Left lobe of liver (tissue), 2 donors: ENCODE data around the gene TNFRSF14. TPM values are rescaled to one million over a fixed set of nuclear protein-coding genes. Genes with fewer than 3 reads are reported as not detected.

Source experiments
- ATAC-seq: fragments of 200-7000 bp; cut with Tn5 transposase; one replicate; pipeline ENCODE4 v1.9.1; 2020; ENCODE audit warnings: mild to moderate bottlenecking, moderate library complexity
- DNase-seq: peaks from one replicate; pipeline ENCODE4 v3.0.0-alpha.2; 2020; ENCODE audit warnings: low spot score
- total RNA-seq: library from RNA; stranded (reverse); gene quantifications from one replicate; pipeline ENCODE4 v1.2.1, GENCODE V29; 2021
- donor health status: DM: no; HTN: no; CAD: no; lungs with moderate emphysema.
- donor health status: DM: no; HTN: yes; CAD: no.

The TNFRSF14 gene
- 48.7 TPM for total RNA-seq

DNA sequence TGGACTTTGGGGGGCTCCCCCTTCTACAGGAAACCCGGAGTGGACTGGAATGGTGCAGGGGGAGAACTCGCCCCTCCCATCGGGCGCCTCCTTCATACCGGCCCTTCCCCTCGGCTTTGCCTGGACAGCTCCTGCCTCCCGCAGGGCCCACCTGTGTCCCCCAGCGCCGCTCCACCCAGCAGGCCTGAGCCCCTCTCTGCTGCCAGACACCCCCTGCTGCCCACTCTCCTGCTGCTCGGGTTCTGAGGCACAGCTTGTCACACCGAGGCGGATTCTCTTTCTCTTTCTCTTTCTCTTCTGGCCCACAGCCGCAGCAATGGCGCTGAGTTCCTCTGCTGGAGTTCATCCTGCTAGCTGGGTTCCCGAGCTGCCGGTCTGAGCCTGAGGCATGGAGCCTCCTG lies at the start of gene TNFRSF14:
Gene TNFRSF14 (plus strand): TSS at position 95 of the 401 bp plus-strand sequence. CDS start 294 bp downstream, at position 389.
- no peak for DNase-seq
- peak; percentile 63 for ATAC-seq

DNA sequence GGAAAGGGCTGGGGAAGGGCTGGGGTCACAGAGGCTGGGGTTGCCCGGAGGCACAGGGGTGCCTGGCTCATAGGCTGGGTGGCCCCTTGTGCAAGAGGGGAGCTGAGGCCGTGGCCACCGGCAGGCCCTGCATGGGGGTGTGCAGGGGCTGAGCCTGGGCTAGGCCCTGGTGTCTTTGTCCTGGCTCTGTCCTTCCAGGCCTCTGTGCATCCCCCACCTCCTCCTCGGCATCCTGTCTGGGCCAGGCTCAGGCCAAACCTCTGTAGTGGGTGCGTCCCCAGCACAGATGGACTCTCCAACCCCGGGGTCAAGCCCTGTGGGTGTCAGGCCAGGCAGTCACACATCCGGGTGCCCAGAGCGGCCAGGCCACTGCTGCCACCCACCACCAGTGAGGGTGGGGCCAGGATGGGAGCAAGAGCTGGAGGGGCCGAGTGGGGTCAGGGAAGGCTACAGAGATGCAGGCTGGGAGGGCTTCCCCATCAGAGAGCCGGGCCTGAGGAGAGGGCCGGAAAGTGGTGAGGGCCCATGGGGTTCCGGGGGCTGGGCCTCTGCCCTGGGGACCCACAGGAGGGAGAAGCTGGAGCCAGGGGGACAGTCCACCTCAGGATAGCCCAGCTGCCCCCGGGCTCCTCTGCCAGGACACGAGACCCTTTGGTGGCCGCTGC lies 49.1 kb upstream of the TNFRSF14 start:
- DNase-seq (no peak), ATAC-seq (peak; percentile 45)

DNA sequence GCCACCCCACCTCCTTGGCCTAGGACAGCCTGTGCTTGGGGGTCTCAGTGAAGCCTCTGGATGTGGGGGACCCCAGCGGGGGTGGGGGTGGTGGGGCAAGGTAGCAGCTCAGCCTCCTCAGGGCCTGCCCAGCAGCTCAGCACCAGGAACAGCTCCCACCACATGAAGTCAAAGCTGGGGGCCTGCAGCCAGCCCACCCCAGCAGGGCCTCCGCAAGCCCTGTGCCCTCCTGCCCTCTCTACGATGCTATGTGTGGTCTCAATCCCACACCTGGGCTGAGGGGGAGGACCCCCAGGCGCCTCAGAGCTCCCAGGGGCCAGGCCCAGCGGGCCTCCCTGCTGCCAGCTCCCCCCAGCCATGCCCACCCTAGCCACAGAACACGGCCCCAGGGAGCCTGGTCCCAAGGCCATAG lies 48.4 kb upstream of the TNFRSF14 start:
- DNase-seq (no peak), ATAC-seq (no peak)

DNA sequence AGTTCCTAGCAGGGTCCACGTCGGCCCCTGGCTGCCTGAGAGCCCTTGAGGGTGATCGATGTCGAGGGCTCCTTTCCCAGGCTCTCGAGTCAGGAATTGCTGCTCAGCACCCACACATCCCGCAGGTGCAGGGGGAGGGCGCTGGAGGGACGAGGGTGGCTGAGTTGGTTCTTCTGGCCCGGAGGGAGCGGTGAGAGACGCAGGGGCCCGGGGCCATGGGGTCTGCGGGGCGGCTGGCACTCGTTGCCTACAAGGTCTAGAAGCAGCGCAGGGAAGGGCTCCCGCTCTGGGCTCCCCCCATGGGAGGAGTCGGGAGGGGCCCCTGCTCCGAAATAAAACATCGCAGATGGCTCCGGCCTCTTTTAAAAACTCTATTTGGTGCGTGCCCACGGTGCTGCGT lies 48.0 kb upstream of the TNFRSF14 start:
- DNase-seq = no peak
- no peak for ATAC-seq

DNA sequence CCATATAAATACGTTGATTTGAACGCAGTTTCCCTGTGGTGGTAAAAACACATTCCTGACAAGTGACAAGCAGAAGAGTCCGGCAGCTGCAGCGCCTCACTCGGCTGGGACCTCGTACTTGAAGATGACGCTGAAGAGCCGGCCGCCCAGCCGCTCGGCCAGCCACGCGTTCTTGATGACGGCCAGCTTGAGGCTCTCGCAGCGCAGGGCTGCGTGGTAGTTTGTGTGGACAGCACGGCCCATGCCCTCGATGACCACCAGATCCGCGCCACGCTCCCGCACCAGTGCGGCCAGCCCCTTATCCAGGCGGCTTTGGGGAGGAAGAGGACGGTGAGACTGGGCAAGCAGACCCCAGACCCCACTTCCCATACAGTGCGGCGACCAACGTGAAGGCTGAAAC lies 47.4 kb upstream of the TNFRSF14 start:
- no peak for DNase-seq
- ATAC-seq = no peak

DNA sequence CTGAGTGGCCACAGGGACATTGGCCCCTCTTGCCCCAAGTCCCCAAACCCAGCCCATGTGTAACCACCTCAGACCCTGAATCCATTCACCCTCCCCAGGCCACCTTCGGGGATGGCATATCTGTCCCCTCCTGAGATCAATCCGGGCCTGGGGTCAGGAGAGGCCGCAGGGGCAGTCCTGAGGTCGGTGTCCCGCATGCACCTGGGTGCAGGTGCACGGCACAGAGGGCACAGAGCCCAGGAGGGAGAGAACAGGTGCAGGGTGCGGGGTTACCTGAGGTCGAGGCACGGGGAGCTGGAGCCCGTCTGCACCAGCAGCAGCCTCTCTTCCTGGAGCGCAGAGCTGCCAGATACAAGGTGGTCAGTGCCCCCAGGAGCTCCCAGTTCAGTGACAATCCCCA lies 46.6 kb upstream of the TNFRSF14 start:
- ATAC-seq = peak; percentile 47
- peak; percentile 56 for DNase-seq

DNA sequence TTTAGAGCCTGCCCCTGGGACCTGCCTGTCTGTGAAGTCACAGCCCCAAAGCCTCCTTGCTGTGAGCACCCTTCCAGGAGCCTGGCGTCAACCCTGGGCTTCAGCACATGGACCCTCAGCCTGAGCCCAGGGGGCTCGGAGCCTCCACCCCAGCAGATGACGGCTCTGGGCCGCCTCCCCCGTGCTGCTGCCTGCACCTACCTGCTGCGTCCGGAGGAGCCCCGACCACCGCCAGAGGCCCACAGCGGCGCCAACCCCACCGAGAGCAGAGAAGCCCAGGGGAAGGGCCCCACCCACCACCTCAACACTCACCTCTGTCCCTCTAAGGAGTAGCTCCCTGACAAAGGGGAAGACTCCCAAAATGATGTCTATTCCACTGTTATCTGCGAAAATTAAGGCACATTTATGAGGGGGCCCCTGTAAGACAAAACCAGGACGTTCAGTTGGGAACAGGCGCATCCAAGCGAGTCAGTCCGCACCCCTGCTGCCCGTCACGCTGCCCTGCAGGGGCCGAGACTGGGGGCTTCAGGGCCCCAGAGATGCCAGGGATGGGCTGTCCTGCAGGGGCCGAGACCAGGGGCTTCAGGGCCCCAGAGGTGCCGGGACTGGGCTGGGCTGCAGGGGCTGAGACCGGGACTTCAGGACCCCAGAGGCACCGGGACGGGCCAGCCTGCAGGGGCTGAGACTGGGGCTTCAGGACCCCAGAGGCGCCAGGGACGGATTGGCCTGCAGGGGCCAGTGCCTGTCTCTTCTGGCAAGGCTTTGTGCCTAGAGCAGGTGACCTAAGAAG lies 45.6 kb upstream of the TNFRSF14 start:
- ATAC-seq = no peak
- DNase-seq = no peak

DNA sequence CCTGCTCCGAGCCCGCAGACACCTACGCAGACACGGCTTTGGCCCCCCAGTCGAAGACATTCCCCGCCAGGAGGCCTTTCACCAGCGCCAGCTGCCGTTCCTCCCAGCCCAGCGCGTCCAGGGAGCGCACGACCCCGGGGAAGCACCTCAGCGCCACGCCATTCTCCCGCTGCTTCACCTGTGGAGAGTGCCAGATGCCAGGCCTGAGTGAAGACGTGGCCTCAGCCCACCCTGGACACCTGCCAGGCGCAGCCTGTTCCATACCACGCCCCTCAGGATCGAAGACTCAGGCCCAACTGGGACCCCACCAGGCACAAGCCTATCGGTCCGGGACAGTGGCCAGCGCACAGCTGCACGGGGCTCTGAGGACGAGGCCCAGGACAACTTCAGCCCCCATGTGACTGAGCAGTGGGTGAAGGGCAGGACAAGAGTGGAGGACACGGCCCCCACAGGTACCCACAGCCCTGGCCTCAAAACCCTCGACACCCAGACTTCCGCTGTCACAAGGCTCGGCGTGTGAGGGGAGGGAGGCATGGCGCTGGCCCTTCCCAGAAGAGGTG lies 43.2 kb upstream of the TNFRSF14 start:
- no peak for ATAC-seq
- no peak for DNase-seq

DNA sequence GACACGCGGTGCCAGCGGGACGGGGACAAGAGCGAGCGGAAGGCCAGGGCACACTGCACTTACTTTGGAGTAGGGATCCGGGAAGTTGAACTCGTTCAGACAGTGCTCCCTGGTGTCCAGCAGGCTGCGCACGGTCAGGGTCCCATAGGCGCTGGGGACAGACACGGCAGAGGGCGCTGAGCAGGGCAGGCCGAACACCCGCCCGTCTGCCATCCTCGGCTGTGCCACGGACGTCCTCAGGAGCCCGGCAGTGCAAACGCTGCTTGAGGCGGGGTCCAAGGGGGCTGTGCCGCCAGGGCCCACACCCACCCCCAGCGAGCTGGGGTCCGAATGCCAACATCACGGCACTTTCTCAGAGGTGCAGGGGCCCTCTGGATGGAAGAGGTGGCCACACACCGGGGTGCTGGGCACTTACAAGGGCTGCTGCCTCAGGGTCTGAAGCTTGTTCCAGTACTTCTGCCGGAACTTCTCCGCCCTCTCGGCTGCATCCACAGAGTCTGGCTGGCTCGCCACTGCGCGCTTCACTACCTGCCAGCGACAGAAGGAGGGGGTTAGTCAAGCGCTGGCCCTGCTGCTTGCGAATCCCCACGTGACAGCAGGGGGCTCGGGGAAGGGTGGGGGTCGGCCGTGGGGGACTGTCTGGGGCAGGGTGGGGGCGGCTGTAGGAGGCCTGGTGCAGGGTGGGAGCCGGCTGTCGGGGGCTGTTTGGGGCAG lies 42.1 kb upstream of the TNFRSF14 start:
- no peak for DNase-seq
- ATAC-seq = no peak

DNA sequence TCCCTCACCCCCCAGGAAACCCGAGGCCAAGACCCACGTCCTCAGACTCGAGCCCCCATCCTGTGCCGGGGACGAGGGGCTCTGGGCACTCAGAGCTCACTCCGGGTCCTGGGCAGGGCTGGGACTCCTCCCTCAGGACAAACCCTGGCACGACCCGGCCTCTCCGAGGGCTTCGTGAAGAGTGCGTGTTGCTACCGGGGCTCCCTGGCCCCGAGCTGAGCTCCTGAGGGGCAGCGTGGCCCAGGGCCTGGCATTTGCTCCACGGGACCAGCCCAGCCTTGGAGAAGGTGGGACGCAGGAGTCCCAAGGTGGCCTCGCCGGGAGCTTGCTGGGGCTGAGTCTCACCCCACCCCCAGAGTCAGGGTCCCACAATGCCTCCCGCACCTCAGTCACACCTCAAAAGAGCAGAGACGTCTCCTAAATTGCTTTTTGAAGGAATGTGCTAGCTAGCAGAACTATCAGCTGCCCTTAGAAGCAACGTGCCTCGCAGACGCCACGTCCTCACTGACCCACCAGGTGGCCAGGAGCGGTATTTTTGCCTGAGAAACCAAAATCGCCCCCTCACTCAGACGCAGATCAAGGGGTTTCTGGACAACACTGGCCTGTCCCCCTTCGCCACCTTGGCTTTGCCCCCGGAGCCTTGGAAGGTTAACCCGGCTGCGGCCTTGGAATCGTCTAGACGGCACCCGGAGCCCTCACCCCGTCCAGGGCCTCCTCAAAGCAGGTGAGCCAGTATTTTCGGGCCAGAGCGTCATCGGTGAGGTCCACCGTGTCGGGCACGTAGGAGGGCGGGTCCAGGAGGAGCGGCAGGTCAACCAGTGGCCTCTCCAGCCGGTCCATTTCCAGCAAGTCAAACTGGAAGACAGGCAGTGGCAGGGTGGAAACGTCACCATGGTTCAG lies 41.1 kb upstream of the TNFRSF14 start:
- no peak for ATAC-seq
- no peak for DNase-seq

DNA sequence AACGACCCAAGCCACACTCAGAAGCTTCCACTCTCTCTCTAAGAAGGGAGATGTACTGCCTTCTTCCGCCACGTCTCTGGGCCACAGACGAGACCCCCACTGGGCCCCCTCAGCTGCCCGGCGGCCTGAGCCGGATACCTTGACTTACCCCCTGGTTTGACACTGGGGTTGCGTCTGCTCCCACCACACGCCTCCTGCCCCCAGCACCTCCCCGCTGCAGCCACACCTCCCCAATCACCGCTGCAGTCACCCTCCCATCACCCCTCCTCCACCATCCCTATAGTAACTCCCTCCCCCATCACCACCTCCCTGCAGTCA lies 40.4 kb upstream of the TNFRSF14 start:
- ATAC-seq (no peak), DNase-seq (no peak)

DNA sequence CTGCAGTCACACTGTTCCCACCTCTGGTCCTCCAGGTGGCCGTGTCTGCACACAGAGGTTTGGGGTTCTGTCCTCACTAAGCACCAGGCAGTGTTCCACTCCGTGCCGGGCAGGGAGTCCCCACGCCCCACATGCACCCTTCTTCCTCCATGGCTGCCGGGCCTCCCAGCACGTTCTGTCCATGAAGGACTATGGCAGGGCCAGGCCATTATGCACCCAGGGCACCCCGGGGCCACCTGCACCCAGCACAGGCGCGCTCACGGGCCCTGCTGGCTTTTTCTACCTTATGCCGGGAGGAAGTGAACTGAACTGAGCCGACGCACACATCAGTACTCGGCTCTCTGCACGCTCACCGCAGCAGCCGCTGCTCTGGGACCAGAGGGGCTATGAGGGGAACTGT lies 40.0 kb upstream of the TNFRSF14 start:
- DNase-seq (no peak), ATAC-seq (no peak)

DNA sequence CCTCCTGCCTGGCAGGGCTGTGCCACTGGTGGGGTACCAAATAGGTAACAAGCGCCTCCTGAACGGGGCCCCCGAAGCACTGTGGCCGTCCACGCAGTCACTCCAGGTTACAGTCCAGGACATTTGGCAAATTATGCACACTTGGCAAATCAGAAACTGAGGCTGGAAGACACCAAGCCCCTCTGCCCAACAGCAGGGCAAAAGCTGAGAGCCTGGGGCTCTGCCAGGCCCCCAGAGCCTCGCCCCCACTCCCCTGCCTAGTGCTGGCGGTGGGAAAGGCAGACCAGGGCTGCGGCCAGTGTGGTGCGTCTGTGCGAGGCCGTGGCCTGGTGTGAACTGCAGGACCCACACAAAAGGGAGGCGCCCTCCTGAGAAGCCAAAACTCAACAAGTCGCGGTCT lies 39.2 kb upstream of the TNFRSF14 start:
- no peak for DNase-seq
- no peak for ATAC-seq

DNA sequence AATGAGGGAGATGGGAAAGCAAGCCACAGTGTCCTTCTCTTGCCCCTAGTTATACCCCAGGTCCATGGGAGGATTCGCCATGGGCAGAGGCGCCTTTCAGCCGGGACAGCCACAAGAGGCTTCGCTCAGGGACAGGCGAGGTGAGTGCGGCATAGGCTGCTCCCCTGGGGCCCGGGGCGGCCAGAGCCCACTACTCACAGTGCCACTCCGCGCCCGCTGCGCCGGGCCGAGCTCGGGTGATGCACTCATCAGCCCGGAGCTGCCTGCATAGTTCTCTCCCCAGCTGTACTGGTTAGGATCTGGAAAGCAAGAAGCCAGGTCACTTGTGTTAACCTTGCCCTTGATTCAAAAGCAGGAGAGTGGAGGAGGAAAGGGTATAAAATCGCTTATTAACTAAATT lies 38.2 kb upstream of the TNFRSF14 start:
- ATAC-seq = no peak
- DNase-seq = no peak

DNA sequence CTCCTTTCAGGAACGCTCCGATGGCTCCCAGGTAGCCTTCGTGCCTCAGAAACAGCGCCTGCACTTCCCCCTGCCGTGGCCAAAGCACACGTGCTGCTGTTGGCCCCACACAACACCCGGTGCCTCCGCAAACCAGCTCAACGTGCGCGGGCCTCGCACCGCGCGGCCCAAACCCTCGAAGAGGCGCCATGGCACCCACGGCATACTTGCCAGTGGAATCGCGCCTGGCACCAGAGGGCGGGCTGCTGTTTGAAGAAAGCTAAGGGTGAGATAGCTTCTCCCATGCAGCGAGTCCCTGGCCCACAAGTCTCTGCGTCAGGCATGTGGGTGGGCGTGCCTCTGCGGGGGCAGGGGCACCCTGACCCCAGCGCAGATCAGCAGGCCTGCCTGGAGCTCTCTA lies 37.6 kb upstream of the TNFRSF14 start:
- no peak for ATAC-seq
- DNase-seq = no peak

DNA sequence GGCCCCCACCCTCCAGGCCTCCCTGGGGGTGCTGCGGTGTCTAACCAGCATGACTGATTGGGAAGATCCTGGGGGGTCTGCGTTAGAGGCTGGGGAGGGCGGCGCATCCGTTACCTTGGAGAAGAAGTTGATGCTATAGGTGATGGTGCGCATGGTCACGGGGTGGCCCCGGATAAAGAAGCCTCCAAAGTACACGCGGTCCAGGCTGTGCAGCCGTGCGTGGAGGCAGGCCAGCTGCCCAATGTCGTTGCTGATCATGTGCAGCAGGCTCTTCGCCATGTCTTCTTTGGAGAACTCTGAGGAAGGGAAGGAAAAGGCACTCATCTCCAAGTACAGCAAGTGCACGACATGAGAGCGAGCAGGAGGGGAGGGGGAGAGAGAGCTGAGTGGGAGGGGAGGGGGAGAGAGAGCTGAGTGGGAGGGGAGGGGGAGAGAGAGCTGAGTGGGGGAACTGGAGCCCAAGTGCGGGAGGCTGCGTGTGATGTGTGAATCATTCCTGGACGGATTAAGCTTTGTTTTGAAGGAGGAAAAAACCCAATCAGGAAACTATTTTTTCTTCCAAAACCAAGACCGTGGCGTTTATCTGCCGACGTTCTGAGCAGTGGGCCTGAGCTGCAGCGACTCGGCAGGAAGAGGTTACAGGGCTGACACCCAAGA lies 37.0 kb upstream of the TNFRSF14 start:
- ATAC-seq = no peak
- no peak for DNase-seq

DNA sequence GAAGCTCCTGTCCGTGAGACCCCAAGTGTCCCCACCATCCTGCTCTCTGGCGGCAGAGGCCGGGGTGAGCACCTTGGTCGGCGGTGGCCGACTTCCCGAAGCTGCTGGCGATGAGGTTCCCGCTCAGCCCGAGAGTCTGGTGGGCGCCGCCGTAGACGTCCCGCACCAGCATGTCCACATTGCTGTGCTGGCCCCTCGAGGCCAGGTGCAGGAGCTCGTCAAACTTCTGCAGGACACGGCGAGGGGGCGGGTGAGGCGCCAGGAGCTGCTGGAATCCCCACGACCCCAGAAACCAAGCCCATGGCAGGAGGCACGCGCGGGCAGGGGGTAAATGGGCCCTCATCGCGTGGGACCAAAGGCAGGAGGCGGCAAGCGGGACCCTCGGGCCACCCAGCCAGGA lies 36.4 kb upstream of the TNFRSF14 start:
- DNase-seq = no peak

DNA sequence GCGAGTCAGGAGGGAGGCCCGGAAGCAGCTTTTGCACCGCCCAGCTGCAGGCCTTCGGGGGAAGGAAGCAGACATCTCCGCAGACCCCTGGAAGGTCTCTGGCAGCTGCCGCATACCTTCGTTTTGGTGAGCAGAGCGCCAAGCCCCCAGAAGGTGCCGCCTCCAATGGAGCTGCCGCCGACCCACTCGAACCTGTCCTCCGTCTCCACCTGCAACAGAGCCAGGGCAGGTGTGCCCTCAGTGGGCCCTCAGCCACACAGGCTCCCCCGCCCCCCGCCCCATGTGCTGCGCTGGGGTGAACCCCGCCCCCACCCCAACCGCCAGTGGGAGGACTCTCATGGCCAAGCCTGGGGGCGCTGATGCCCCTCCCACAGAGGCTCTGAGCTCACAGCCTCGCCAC lies 36.0 kb upstream of the TNFRSF14 start:
- DNase-seq (no peak), ATAC-seq (no peak)

More for the DNA sequence above, 36.4 kb upstream of the TNFRSF14 start:
- ATAC-seq = no peak

DNA sequence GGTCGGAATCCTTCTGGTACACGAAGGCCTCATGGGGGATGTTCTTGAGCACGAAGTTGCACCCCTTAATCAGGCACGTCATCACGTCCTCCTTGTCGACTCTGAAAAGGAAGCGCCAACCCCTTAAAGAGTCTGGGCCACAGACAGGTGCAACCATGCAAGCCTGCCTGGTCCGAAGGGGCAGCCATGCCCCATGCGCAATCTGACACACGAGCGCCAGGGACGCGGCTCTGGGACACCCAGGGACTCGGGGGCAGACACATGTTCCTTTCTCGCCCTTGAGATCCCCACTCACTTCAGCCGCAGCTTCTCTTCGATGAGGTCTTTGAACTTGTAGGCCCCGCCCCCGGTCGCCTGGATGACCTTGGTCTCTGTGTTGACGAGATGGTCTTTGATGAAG lies 35.4 kb upstream of the TNFRSF14 start:
- DNase-seq (no peak), ATAC-seq (no peak)

DNA sequence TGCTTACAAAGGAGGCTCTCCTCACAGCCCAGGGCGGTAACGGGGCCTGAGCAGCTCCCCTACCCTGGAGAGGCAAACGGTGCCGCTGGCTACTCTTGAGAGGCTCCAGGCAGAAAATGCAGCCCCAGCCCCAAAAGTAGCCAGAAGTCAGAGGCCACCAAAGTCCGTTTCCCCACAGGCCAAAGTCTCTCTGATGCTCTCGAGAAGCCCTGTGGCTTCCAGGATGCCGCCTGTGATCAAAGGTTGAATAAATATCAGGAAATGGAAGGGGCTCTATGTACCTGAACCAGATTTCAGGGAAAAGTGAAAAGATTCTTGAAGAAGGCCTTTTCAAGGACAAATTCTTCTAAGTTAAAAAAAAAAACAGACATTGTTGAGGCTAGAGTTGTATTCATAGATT lies 33.9 kb upstream of the TNFRSF14 start:
- ATAC-seq = peak; percentile 2
- DNase-seq = no peak
